ENCODE results near the gene CISTR. TPM values are rescaled to one million over a fixed set of nuclear protein-coding genes. Genes with fewer than 3 reads are reported as not detected.

CISTR gene
- total RNA-seq, 1 donor from 2014 or later: not detected

DNA sequence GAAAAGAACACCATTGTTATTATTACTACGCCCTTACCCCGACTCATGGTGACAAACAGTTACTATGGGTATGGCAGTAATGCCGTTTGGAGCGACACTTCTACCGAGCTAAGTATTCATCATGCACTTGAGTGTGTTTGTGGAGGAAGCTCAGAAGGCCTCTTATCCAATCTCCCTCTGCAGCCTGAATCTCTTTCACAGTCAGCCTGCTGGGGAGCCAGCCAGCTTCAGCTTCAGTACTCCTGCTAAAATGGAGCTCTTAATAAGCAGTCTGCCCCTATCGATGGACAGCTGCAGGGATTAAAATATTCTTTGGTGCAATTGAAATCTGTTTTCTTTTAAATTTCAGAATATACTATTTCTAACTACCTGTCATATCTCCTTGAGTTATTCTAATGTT lies 51.2 kb downstream of the CISTR start:
- no peak overlapping the region for H3K27ac Mint-ChIP-seq (ENCODE audit: unreplicated experiment)
- H3K4me3 Mint-ChIP-seq (ENCODE audit: unreplicated experiment): no peak overlapping the region
- no peaks in the 10 kb centered on the region for H3K9me3 Mint-ChIP-seq (ENCODE audit: low read depth)
- H3K4me1 Mint-ChIP-seq (ENCODE audit: low read depth): peaks cover 13% of the 10 kb centered on the region
- DNase-seq (ENCODE audit: low spot score): no peak
- peaks cover 65% of the 10 kb centered on the region for H3K27me3 Mint-ChIP-seq (ENCODE audit: low read depth)
- TF ChIP-seq, protein P1, sequence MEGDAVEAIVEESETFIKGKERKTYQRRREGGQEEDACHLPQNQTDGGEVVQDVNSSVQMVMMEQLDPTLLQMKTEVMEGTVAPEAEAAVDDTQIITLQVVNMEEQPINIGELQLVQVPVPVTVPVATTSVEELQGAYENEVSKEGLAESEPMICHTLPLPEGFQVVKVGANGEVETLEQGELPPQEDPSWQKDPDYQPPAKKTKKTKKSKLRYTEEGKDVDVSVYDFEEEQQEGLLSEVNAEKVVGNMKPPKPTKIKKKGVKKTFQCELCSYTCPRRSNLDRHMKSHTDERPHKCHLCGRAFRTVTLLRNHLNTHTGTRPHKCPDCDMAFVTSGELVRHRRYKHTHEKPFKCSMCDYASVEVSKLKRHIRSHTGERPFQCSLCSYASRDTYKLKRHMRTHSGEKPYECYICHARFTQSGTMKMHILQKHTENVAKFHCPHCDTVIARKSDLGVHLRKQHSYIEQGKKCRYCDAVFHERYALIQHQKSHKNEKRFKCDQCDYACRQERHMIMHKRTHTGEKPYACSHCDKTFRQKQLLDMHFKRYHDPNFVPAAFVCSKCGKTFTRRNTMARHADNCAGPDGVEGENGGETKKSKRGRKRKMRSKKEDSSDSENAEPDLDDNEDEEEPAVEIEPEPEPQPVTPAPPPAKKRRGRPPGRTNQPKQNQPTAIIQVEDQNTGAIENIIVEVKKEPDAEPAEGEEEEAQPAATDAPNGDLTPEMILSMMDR (IDR thresholded peaks at IDR 0.05): no peak
- H3K36me3 Mint-ChIP-seq (ENCODE audit: low read depth): no peaks in the 10 kb centered on the region

DNA sequence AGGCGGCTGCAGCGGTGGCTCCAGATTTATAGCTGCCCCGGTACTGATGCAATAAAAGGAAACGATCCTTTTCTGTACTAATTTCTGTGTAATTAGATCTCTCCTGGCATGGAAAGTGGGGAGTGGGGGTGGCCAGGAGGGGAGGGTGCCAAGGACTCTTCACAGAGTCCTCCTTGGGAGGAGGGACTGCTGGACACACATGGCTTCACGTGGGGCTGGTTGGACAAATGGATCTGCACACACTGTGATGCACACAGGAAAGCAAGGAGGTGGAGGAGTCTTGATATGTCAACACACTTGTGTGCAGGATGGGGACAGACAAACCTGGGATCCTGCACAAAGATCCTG lies 52.1 kb downstream of the CISTR start:
- Mint-ChIP-seq H3K36me3 (ENCODE audit: low read depth) (no peaks in the 10 kb centered on the region), H3K4me3 (ENCODE audit: unreplicated experiment) (no peak overlapping the region), H3K27me3 (ENCODE audit: low read depth) (peaks cover 70% of the 10 kb centered on the region), H3K27ac (ENCODE audit: unreplicated experiment) (no peak overlapping the region), H3K9me3 (ENCODE audit: low read depth) (no peaks in the 10 kb centered on the region), H3K4me1 (ENCODE audit: low read depth) (peaks cover 20% of the 10 kb centered on the region)
- TF ChIP-seq, protein P1 (IDR thresholded peaks at IDR 0.05): no peak
- DNase-seq (ENCODE audit: low spot score): no peak

DNA sequence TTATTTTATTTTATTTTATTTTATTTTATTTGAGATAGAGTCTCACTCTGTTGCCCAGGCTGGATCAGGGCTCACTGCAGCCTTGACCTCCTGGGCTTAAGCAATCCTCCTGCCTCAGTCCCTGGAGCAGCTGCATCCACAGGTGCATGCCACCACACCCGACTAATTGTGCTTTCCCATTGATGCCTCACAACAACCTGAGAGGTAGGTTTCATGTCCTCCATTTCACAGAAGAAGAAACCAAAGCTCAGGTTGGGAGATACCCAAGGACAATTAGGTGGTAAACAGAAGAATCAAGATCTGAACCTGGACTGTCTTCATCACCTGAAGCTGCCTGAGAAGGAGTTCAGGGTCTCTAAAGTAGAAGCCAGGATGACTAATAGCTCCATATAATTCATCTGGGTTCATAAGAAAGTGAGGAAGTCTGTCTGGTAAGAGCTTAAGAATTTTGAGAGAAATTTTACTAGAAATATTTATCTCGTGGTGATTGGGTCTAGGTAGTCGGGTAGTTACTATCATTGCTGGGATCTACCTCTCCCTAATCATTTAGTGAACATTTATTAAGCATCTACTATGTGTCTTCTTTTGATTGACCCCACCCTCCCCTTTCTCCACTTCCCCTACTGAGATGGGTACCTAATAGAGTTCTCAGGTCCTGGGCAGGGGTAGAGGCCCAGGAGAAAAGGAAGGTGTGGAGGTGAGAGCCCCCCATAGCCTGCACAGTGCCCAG lies 52.7 kb downstream of the CISTR start:
- TF ChIP-seq, protein P1 (IDR thresholded peaks at IDR 0.05): no peak
- Mint-ChIP-seq H3K27me3 (ENCODE audit: low read depth) (peaks cover 71% of the 10 kb centered on the region), H3K4me3 (ENCODE audit: unreplicated experiment) (no peak overlapping the region)

DNA sequence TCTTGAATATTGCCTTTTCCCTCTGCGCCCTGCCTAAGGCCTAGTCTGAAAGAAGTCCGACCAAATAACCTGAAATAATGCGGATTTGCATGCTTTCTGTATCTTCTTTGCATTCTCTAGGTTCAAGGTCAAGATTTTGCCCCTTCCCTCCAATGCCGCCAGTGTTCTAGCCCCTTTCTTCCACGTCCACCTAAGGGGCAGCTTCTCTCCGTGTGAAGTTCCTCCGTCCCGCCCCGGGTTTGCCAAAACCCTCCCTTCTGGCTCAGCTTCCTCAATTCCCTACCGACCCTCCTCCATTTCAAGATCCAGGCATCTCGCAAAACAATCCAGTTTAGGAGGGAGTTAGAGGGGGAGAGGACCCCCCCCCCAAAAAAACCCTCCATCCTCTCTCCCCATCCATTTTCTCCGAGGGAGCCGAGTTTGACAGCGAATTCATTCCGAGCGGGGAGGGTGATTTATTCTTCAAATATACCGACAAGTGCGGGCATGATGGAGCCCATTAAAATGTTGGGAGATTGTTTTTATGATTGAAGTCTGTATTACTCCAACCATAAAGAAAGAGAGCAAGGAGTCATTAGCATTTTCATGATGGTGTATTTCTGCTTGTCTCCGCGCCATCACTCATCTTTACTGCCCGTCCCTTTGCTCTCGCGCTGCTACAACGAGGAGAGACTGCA lies 55.0 kb downstream of the CISTR start:
- TF ChIP-seq, protein P1 (IDR thresholded peaks at IDR 0.05): no peak
- H3K4me3 Mint-ChIP-seq (ENCODE audit: unreplicated experiment): peak overlapping the region; percentile 33
- peaks cover 20% of the 10 kb centered on the region for H3K4me1 Mint-ChIP-seq (ENCODE audit: low read depth)
- DNase-seq (ENCODE audit: low spot score): no peak
- no peaks in the 10 kb centered on the region for H3K36me3 Mint-ChIP-seq (ENCODE audit: low read depth)
- no peak overlapping the region for H3K27ac Mint-ChIP-seq (ENCODE audit: unreplicated experiment)
- peaks cover 59% of the 10 kb centered on the region for H3K27me3 Mint-ChIP-seq (ENCODE audit: low read depth)
- H3K9me3 Mint-ChIP-seq (ENCODE audit: low read depth): no peaks in the 10 kb centered on the region

More for the DNA sequence above, 52.7 kb downstream of the CISTR start:
- H3K4me1 Mint-ChIP-seq (ENCODE audit: low read depth): peaks cover 20% of the 10 kb centered on the region
- no peak for DNase-seq (ENCODE audit: low spot score)
- no peaks in the 10 kb centered on the region for H3K9me3 Mint-ChIP-seq (ENCODE audit: low read depth)
- H3K36me3 Mint-ChIP-seq (ENCODE audit: low read depth): no peaks in the 10 kb centered on the region
- H3K27ac Mint-ChIP-seq (ENCODE audit: unreplicated experiment): no peak overlapping the region

Other genes starting within 250 kb of the CISTR start
- 0.92 TPM in 1 of 3 replicates, not detected in the others for gene NPFF, start 244.5 kb downstream of the CISTR start, total RNA-seq
- gene ATF7, start 125.6 kb downstream of the CISTR start, total RNA-seq: 44.4 to 52.7 TPM (median 51.2 TPM) in 3 replicates
- 201 to 204 TPM (median 203 TPM) in 3 replicates for gene ATP5MC2, start 75.9 kb downstream of the CISTR start, total RNA-seq
- gene CALCOCO1, start 24.5 kb downstream of the CISTR start, total RNA-seq: 80.9 to 96.6 TPM (median 86.9 TPM) in 3 replicates
- not detected in 3 replicates for gene HOXC13, start 186.9 kb upstream of the CISTR start, total RNA-seq
- gene HOXC12, start 202.9 kb upstream of the CISTR start, total RNA-seq: not detected in 3 replicates
- gene HOXC11, start 221.1 kb upstream of the CISTR start, total RNA-seq: not detected in 3 replicates
- gene HOTAIR, start 223.0 kb upstream of the CISTR start, total RNA-seq: not detected in 3 replicates
- gene HOXC10, start 233.2 kb upstream of the CISTR start, total RNA-seq: not detected in 3 replicates
- gene HOXC9, start 248.2 kb upstream of the CISTR start, total RNA-seq: not detected in 3 replicates

Data from chondrocyte (in vitro differentiated cells).